ENCODE measurements around the gene ENO1.

ENO1 gene

DNA sequence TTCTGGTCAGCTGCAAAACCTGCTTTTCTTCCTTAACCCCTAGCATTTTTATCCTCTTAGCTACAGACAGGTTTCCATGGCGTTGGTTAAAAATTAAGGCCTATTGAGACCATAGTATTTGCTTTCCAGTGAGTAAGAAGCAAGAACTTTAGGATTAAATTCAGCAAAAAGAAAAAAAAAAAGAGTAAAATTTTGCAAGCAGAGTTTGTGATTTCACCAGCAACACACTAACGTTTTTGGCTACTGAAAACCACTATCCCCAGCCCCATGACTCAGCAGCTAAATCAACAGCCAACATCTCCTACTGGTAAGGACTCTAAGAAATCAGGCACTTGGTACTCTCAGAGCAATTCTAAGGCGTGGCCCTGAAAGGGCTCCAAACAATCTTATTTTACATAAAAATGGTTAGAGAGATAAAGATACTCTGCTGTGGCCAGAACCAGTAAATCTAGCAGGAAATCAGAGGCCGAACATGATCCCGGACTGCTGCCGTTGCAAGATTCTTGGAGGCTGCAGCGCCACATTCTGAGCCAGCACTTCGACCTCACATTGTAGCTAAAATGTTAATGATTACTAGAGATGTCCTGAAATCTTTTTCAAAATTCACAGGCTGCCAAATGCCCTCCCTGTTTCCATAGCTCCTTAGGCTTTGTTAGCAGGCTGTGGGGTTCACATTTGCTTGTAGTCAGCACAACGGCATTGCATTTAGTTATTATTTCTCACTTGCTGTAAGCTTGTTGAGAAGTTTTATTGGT is 1.6 kb upstream of the ENO1 start:
- Histone ChIP-seq H3K9ac (ENCODE audit: low read length in 5 of 5) (peak overlapping the region; percentile 66 to 99 (median 92)), H3K9me3 (ENCODE audit: control insufficient read depth in 5 of 5, low read length in 5 of 5) (no peaks in the 10 kb centered on the region), H3K27ac (ENCODE audit: low read depth, low read length) (peak overlapping the region; percentile 99), H3K36me3 (ENCODE audit: control insufficient read depth in 5 of 5, insufficient read depth in 5 of 5, low read length in 5 of 5) (peaks cover 0 to 4% (median 0%) of the 10 kb centered on the region in 5 donors), H3K4me1 (ENCODE audit: control insufficient read depth in 5 of 5, insufficient read depth in 5 of 5, low read length in 5 of 5) (peaks cover 9 to 61% (median 43%) of the 10 kb centered on the region in 5 donors), H3K27me3 (ENCODE audit: control insufficient read depth in 5 of 5, insufficient read depth in 4 of 5, low read length in 5 of 5) (no peaks in the 10 kb centered on the region), H3K4me3 (ENCODE audit: low read depth in 1 of 5, low read length in 5 of 5) (peak overlapping the region in 3 of 5 donors; percentile 31 to 92 (median 86))

DNA sequence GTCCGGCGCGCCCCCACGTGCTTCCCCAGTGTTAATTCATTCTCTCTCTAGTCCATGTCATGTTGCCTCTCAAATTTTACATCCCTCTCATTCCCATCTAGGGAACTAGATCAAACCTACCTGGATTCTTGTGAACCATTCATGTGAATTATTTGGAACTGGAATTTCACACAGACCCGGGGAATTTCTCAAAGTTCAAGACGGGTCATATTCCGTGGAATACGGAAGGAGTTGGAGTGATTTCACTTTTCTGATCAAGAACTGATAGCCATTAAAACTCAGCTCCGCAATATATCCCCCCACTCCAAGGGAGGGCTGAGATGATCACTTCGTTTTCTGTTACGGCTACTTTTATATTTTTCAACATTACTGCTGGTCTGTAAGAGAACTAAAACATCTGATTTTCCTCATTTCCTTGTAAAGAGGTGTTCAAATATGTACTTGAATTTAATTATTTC is 1.0 kb upstream of the ENO1 start:
- Histone ChIP-seq H3K9me3 (ENCODE audit: control insufficient read depth in 5 of 5, low read length in 5 of 5) (no peaks in the 10 kb centered on the region), H3K4me1 (ENCODE audit: control insufficient read depth in 5 of 5, insufficient read depth in 5 of 5, low read length in 5 of 5) (peaks cover 8 to 67% (median 49%) of the 10 kb centered on the region in 5 donors), H3K27me3 (ENCODE audit: control insufficient read depth in 5 of 5, insufficient read depth in 4 of 5, low read length in 5 of 5) (no peaks in the 10 kb centered on the region), H3K9ac (ENCODE audit: low read length in 5 of 5) (peak overlapping the region; percentile 66 to 99 (median 92)), H3K36me3 (ENCODE audit: control insufficient read depth in 5 of 5, insufficient read depth in 5 of 5, low read length in 5 of 5) (peaks cover 0 to 10% (median 0%) of the 10 kb centered on the region in 5 donors), H3K4me3 (ENCODE audit: low read depth in 1 of 5, low read length in 5 of 5) (peak overlapping the region; percentile 52 to 92 (median 86)), H3K27ac (ENCODE audit: low read depth, low read length) (peak overlapping the region; percentile 99)

- no peaks in the 10 kb centered on the region for H3K9me3 ChIP-seq (ENCODE audit: control insufficient read depth in 5 of 5, low read length in 5 of 5)
- H3K36me3 ChIP-seq (ENCODE audit: control insufficient read depth in 5 of 5, insufficient read depth in 5 of 5, low read length in 5 of 5): peaks cover 0 to 14% (median 3%) of the 10 kb centered on the region in 5 donors
- H3K4me3 ChIP-seq (ENCODE audit: low read depth in 1 of 5, low read length in 5 of 5): peak overlapping the region; percentile 75 to 92 (median 88)
- H3K9ac ChIP-seq (ENCODE audit: low read length in 5 of 5): peak overlapping the region; percentile 90 to 99 (median 93)
- H3K4me1 ChIP-seq (ENCODE audit: control insufficient read depth in 5 of 5, insufficient read depth in 5 of 5, low read length in 5 of 5): peaks cover 8 to 72% (median 53%) of the 10 kb centered on the region in 5 donors
- peak overlapping the region; percentile 99 for H3K27ac ChIP-seq (ENCODE audit: low read depth, low read length)
- no peaks in the 10 kb centered on the region for H3K27me3 ChIP-seq (ENCODE audit: control insufficient read depth in 5 of 5, insufficient read depth in 4 of 5, low read length in 5 of 5)
Measured at GRCh38 chr1:8878698-8879463, 395 bp upstream of the ENO1 start.

DNA sequence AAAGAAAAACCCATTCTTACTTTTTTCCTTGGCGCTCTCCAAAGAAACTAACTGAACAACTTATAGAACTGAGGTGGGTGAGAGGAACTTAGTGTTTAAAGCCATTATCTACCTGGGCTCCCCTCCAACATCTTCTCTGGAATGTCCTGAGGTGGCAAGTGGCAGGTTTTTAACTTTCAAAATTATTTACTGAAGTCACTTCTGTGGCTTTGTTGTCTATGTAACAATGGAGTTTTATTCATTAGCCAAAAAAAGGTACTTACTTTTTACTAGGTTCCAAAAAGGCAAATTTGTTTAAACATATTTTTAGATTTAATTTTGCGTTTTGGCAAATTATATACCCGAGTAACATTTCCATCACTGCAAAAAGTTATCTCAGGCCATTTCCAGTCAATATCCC is 2.4 kb downstream of the ENO1 start:
- no peaks in the 10 kb centered on the region for H3K9me3 ChIP-seq (ENCODE audit: control insufficient read depth in 5 of 5, low read length in 5 of 5)
- no peaks in the 10 kb centered on the region for H3K27me3 ChIP-seq (ENCODE audit: control insufficient read depth in 5 of 5, insufficient read depth in 4 of 5, low read length in 5 of 5)
- H3K36me3 ChIP-seq (ENCODE audit: control insufficient read depth in 5 of 5, insufficient read depth in 5 of 5, low read length in 5 of 5): peaks cover 0 to 42% (median 31%) of the 10 kb centered on the region in 5 donors
- peak overlapping the region in 1 of 5 donors; percentile 30 for H3K9ac ChIP-seq (ENCODE audit: low read length in 5 of 5)
- H3K27ac ChIP-seq (ENCODE audit: low read depth, low read length): peak overlapping the region; percentile 99
- H3K4me1 ChIP-seq (ENCODE audit: control insufficient read depth in 5 of 5, insufficient read depth in 5 of 5, low read length in 5 of 5): peaks cover 13 to 94% (median 71%) of the 10 kb centered on the region in 5 donors
- no peak overlapping the region for H3K4me3 ChIP-seq (ENCODE audit: low read depth in 1 of 5, low read length in 5 of 5)

DNA sequence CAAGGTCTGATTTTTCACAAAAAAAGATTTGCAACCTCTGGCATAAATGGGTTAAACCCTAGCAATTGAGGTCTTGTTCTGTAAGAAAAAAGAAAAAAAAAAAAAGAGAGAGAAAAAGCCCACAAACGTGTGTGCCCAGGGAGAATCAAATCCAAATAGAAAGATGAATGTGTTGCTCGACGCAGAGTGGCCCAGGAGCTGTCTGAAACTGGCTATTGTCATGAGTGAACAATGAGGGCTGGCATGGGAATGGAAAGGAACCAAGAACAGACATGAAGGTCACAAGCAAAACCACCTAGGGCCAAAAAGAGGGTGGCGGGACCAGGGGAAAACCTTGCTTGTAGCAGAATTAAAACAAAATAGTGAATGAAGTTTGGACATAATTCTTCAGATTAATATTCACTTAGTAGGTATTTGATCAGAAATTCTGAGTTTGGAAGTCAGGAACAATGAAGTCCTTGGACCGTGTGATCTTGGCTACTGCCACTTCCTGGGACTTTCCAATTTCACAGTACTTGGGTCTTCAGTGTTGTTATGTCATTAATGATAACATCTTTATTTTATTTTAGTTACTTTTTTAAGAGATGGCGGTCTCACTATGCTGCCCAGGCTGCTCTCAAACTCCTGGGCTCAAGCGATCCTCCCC is 3.1 kb downstream of the ENO1 start:
- no peaks in the 10 kb centered on the region for H3K9me3 ChIP-seq (ENCODE audit: control insufficient read depth in 5 of 5, low read length in 5 of 5)
- peak overlapping the region; percentile 99 for H3K27ac ChIP-seq (ENCODE audit: low read depth, low read length)
- H3K27me3 ChIP-seq (ENCODE audit: control insufficient read depth in 5 of 5, insufficient read depth in 4 of 5, low read length in 5 of 5): no peaks in the 10 kb centered on the region
- H3K4me1 ChIP-seq (ENCODE audit: control insufficient read depth in 5 of 5, insufficient read depth in 5 of 5, low read length in 5 of 5): peaks cover 11 to 94% (median 71%) of the 10 kb centered on the region in 5 donors
- H3K4me3 ChIP-seq (ENCODE audit: low read depth in 1 of 5, low read length in 5 of 5): peak overlapping the region in 1 of 5 donors; percentile 4
- H3K9ac ChIP-seq (ENCODE audit: low read length in 5 of 5): peak overlapping the region in 1 of 5 donors; percentile 12
- H3K36me3 ChIP-seq (ENCODE audit: control insufficient read depth in 5 of 5, insufficient read depth in 5 of 5, low read length in 5 of 5): peaks cover 0 to 50% (median 38%) of the 10 kb centered on the region in 5 donors

DNA sequence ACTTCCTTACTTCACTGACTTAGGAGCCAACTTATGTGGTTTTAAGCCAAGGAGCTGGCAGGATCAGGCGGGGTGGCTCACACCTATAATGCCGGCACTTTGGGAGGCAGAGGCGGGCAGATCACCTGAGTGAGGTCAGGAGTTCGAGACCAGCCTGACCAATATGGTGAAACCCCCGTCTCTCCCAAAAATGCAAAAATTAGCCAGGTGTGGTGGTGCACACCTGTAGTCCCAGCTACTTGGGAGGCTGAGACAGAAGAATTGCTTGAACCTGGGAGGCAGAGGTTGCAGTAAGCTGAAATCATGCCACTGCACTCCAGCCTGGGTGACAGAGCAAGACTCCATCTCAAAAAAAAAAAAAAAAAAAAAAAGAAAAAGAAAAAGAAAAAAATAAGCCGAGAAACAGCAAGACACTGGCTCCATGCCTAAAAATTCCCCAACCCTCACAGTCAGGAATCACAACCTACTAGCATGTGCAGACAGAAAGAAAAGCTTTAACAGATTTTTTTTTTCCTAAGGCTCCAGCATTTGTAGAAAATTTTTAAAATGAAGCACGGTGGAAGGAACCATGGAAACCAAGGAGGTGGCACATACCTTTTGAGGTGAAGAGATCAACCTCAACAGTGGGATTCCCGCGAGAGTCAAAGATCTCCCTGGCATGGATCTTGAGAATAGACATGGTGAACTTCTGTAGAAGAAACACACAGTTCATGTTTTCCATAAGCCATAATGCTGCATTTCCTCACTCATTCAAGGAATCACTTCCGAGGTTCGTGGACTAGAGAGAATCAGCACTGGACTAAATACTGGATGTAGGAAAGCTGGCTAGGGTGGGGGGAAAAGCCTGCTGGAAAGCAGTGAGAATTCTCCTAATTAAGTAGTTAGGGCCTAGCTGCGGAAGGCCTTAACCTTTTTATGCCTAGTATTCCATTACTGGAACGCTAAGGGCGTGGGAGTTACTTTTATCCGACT is 4.0 kb downstream of the ENO1 start:
- Histone ChIP-seq H3K27ac (ENCODE audit: low read depth, low read length) (peak overlapping the region; percentile 99), H3K4me3 (ENCODE audit: low read depth in 1 of 5, low read length in 5 of 5) (no peak overlapping the region), H3K27me3 (ENCODE audit: control insufficient read depth in 5 of 5, insufficient read depth in 4 of 5, low read length in 5 of 5) (no peaks in the 10 kb centered on the region), H3K36me3 (ENCODE audit: control insufficient read depth in 5 of 5, insufficient read depth in 5 of 5, low read length in 5 of 5) (peaks cover 0 to 58% (median 46%) of the 10 kb centered on the region in 5 donors), H3K9me3 (ENCODE audit: control insufficient read depth in 5 of 5, low read length in 5 of 5) (no peaks in the 10 kb centered on the region), H3K9ac (ENCODE audit: low read length in 5 of 5) (peak overlapping the region in 2 of 5 donors; percentile 41 to 59), H3K4me1 (ENCODE audit: control insufficient read depth in 5 of 5, insufficient read depth in 5 of 5, low read length in 5 of 5) (peaks cover 9 to 86% (median 64%) of the 10 kb centered on the region in 5 donors)

GRCh38 chr1:8873506-8874229 is 4.8 kb downstream of the ENO1 start:
- no peak overlapping the region for H3K4me3 ChIP-seq (ENCODE audit: low read depth in 1 of 5, low read length in 5 of 5)

GRCh38 chr1:8873001-8873400 is 5.5 kb downstream of the ENO1 start:
- Histone ChIP-seq H3K9ac (ENCODE audit: low read length in 5 of 5) (peak overlapping the region in 1 of 5 donors; percentile 34), H3K27ac (ENCODE audit: low read depth, low read length) (peak overlapping the region; percentile 59), H3K27me3 (ENCODE audit: control insufficient read depth in 5 of 5, insufficient read depth in 4 of 5, low read length in 5 of 5) (no peaks in the 10 kb centered on the region), H3K4me3 (ENCODE audit: low read depth in 1 of 5, low read length in 5 of 5) (no peak overlapping the region), H3K4me1 (ENCODE audit: control insufficient read depth in 5 of 5, insufficient read depth in 5 of 5, low read length in 5 of 5) (peaks cover 7 to 74% (median 60%) of the 10 kb centered on the region in 5 donors), H3K36me3 (ENCODE audit: control insufficient read depth in 5 of 5, insufficient read depth in 5 of 5, low read length in 5 of 5) (peaks cover 5 to 72% (median 56%) of the 10 kb centered on the region in 5 donors), H3K9me3 (ENCODE audit: control insufficient read depth in 5 of 5, low read length in 5 of 5) (no peaks in the 10 kb centered on the region)

More at GRCh38 chr1:8873506-8874229, 4.8 kb downstream of the ENO1 start:
- Histone ChIP-seq H3K27me3 (ENCODE audit: control insufficient read depth in 5 of 5, insufficient read depth in 4 of 5, low read length in 5 of 5) (no peaks in the 10 kb centered on the region), H3K9me3 (ENCODE audit: control insufficient read depth in 5 of 5, low read length in 5 of 5) (no peaks in the 10 kb centered on the region), H3K27ac (ENCODE audit: low read depth, low read length) (peak overlapping the region; percentile 59), H3K9ac (ENCODE audit: low read length in 5 of 5) (peak overlapping the region in 2 of 5 donors; percentile 20 to 59), H3K36me3 (ENCODE audit: control insufficient read depth in 5 of 5, insufficient read depth in 5 of 5, low read length in 5 of 5) (peaks cover 0 to 66% (median 51%) of the 10 kb centered on the region in 5 donors), H3K4me1 (ENCODE audit: control insufficient read depth in 5 of 5, insufficient read depth in 5 of 5, low read length in 5 of 5) (peaks cover 7 to 77% (median 60%) of the 10 kb centered on the region in 5 donors)
